A549 (cell line): Measurements from ENCODE around the gene TSPYL1. TPM values are rescaled to one million over a fixed set of nuclear protein-coding genes. Genes with fewer than 3 reads are reported as not detected.
A peak's percentile ranks its signal among the peaks of the same experiment; 100 is the strongest.

Experiments
- ATAC-seq, 2 experiments: fragments of 200-7000 bp in 1 of 2; fragments of >200 bp in 1 of 2; cut with Nextera tagmentation in 1 of 2; cut with Tn5 transposase in 1 of 2; 3 replicates each; pipeline versions ENCODE4 v1.8.0 to v1.9.1; 2018 to 2020; ENCODE audit warnings: mild to moderate bottlenecking in 1 of 2, moderate library complexity in 1 of 2
- CTCF ChIA-PET: fragments of 300-600 bp; sonication (Branson Sonifier 250); formaldehyde crosslinking; extraction: SDS; loops from one replicate; lab custom pipeline; 2021; ENCODE audit warnings: antibody characterized with exemption, inconsistent platforms; lab: Yijun Ruan, JAX
- POLR2A ChIA-PET: fragments of 350-600 bp; formaldehyde crosslinking; extraction: SDS; loops from one replicate; lab custom pipeline; 2021; ENCODE audit warnings: antibody characterized with exemption, inconsistent platforms; lab: Yijun Ruan, JAX
- DNase-seq, 2 experiments: peaks; one replicate each; pipeline versions ENCODE4 v3.0.0 to v3.0.0-alpha.2; 2011 to 2016; ENCODE audit warnings: low read depth in 1 of 2, low spot score in 1 of 2
- FAIRE-seq: peaks from 2 replicates; lab custom pipeline; 2011; peaks lifted over from hg19 to GRCh38; lab: Jason Lieb, UNC
- H3K27ac ChIP-seq, 2 experiments: fragments of >200 bp; sonication (Bioruptor Twin); formaldehyde crosslinking; 3 replicates each; pipeline ENCODE4 v1.5.1; 2016 to 2017
- H3K4me1 ChIP-seq: fragments of >200 bp; sonication (Bioruptor Twin); formaldehyde crosslinking; 3 replicates; pipeline ENCODE4 v1.6.1; 2016
- H3K4me2 ChIP-seq: fragments of >200 bp; sonication (Bioruptor Twin); formaldehyde crosslinking; 3 replicates; pipeline ENCODE4 v1.6.1; 2016
- H3K4me3 ChIP-seq: fragments of >200 bp; sonication (Bioruptor Twin); formaldehyde crosslinking; 3 replicates; pipeline ENCODE4 v1.5.1; 2016
- H3K9me3 ChIP-seq: fragments of >200 bp; sonication (Bioruptor Twin); formaldehyde crosslinking; 3 replicates; pipeline ENCODE4 v1.6.1; 2016
- ESRRA ChIP-seq: fragments of 150-350 bp; IDR thresholded peaks from 2 replicates; pipeline ENCODE4 v1.6.1; 2014; ENCODE audit warnings: mild to moderate bottlenecking, low read length, borderline replicate concordance
- RFX5 ChIP-seq: fragments of 450-650 bp; IDR thresholded peaks from 2 replicates; pipeline ENCODE4 v1.7.1; 2014; ENCODE audit warnings: antibody characterized with exemption, mild to moderate bottlenecking, moderate library complexity
- WGBS: methylation state at CpG from one replicate; pipeline ENCODE4 v1.1.6; 2017; ENCODE audit errors: missing lambda C conversion rate; 5-methylcytosine and 5-hydroxymethylcytosine counted together
- polyA plus RNA-seq, 4 experiments: library from polyadenylated mRNA; depleted of rRNA in 3 of 4; stranded (reverse); fragments of >200 nt; fragmentation: RNase III in 1 of 4; extraction: RNeasy Plus Mini Kit Qiagen cat#74134 plus additional on column Dnase treatment in 1 of 4; gene quantifications; 2 replicates in 3 of 4; 3 replicates in 1 of 4; pipeline ENCODE4 v1.2.3, GENCODE V29; 2011 to 2017

Gene TSPYL1
- polyA plus RNA-seq, 2 of the 4 experiments (the other 2 are of a cell fraction) = 31.8 to 32.5 TPM

DNA sequence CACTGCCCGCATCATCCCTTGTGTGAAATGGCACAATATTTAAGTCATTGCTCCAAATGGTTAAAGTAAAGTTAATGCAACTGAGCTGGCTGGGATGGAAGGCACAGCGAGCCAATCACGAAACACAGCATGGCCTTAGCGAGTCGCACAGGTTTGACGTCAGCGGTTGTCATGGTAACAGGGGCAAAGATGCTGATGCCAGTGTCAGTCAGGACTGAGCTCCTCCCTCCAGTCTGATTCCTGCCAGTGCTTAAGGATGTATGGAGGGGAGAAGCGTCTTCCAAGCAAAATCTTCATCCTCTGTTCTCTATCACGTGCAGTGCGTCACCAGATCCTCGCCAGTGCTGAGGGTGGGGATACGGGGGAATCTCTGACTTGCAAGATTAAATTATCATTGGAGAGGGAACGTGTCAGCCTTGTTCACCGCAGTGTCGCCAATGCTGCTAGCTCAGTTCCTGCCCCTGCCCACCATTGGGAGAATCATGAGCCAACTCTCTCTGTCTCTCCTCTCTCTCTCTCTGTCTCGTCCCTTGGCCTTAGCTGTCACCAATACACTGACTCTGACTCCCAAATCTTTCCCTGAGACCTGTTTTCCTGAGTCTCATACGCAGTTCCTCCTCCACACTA, 50.3 kb downstream of the TSPYL1 start:
- POLR2A ChIA-PET = no interaction called here
- DNase-seq = peak in 1 of 2 experiments; percentile 40
- no peak overlapping the region for H3K4me2 ChIP-seq
- peak in 1 of 2 experiments; percentile 80; a peak in 3 of 6 replicates for ATAC-seq
- WGBS = 95% methylated on average over 17 of the region's 17 CpGs
- FAIRE-seq = no peak
- H3K4me1 ChIP-seq = no peaks in the 10 kb centered on the region
- H3K4me3 ChIP-seq = no peak overlapping the region
- no peak overlapping the region for H3K27ac ChIP-seq
- TF ChIP-seq RFX5 (peak; percentile 96), ESRRA (no peak)
- TF ChIP-seq, all 56 proteins: peak for 1
- CTCF ChIA-PET = interaction anchor here (0.6 to 1.3 kb wide), 4 partner anchors 10 to 439 kb away, joined by 3 to 4 read pairs (median 4); partner anchors contain the start of gene ZUP1
- H3K9me3 ChIP-seq = no peaks in the 10 kb centered on the region

Other genes starting within 250 kb of the TSPYL1 start
- gene FRK, start 219.0 kb downstream of the TSPYL1 start, polyA plus RNA-seq (2011; rRNA removed) = 6.7 and 8.9 TPM in 2 replicates
- gene FRK, start 219.0 kb downstream of the TSPYL1 start, polyA plus RNA-seq (2017; fragmentation: RNase III; extraction: RNeasy Plus Mini Kit Qiagen cat#74134 plus additional on column Dnase treatment) = 1.7 to 2.2 TPM (median 2.1 TPM) in 3 replicates
- gene NT5DC1, start 179.1 kb downstream of the TSPYL1 start, polyA plus RNA-seq (2011; rRNA removed) = 27.2 and 31.5 TPM in 2 replicates
- 26.9 to 28.6 TPM (median 27.0 TPM) in 3 replicates for gene NT5DC1, start 179.1 kb downstream of the TSPYL1 start, polyA plus RNA-seq (2017; fragmentation: RNase III; extraction: RNeasy Plus Mini Kit Qiagen cat#74134 plus additional on column Dnase treatment)
- 0.09 TPM in 1 of 2 replicates, not detected in the other for gene COL10A1, start 153.8 kb downstream of the TSPYL1 start, polyA plus RNA-seq (2011; rRNA removed)
- not detected in 3 replicates for gene COL10A1, start 153.8 kb downstream of the TSPYL1 start, polyA plus RNA-seq (2017; fragmentation: RNase III; extraction: RNeasy Plus Mini Kit Qiagen cat#74134 plus additional on column Dnase treatment)
- gene TSPYL4, start 25.9 kb downstream of the TSPYL1 start, polyA plus RNA-seq (2011; rRNA removed) = 5.6 TPM in 2 replicates
- gene TSPYL4, start 25.9 kb downstream of the TSPYL1 start, polyA plus RNA-seq (2017; fragmentation: RNase III; extraction: RNeasy Plus Mini Kit Qiagen cat#74134 plus additional on column Dnase treatment) = 3.7 to 4.2 TPM (median 3.9 TPM) in 3 replicates
- gene DSE, start 91.0 kb upstream of the TSPYL1 start, polyA plus RNA-seq (2011; rRNA removed) = 20.2 and 26.8 TPM in 2 replicates
- gene DSE, start 91.0 kb upstream of the TSPYL1 start, polyA plus RNA-seq (2017; fragmentation: RNase III; extraction: RNeasy Plus Mini Kit Qiagen cat#74134 plus additional on column Dnase treatment) = 15.7 to 23.4 TPM (median 22.7 TPM) in 3 replicates
- gene CALHM6, start 181.4 kb upstream of the TSPYL1 start, polyA plus RNA-seq (2011; rRNA removed) = not detected in 2 replicates
- 0.31 TPM in 1 of 3 replicates, not detected in the others for gene CALHM6, start 181.4 kb upstream of the TSPYL1 start, polyA plus RNA-seq (2017; fragmentation: RNase III; extraction: RNeasy Plus Mini Kit Qiagen cat#74134 plus additional on column Dnase treatment)
- gene CALHM5, start 231.7 kb upstream of the TSPYL1 start, polyA plus RNA-seq (2011; rRNA removed) = 0.09 and 0.11 TPM in 2 replicates
- 0.08 to 0.12 TPM (median 0.09 TPM) in 3 replicates for gene CALHM5, start 231.7 kb upstream of the TSPYL1 start, polyA plus RNA-seq (2017; fragmentation: RNase III; extraction: RNeasy Plus Mini Kit Qiagen cat#74134 plus additional on column Dnase treatment)